NCI-H524 (cell line): ENCODE results near the gene HABP2.

Source experiments
- DNase-seq, 2 experiments: peaks; one replicate each; lab custom pipeline; 2025; lab: John Stamatoyannopoulos, UW

The HABP2 gene

DNA sequence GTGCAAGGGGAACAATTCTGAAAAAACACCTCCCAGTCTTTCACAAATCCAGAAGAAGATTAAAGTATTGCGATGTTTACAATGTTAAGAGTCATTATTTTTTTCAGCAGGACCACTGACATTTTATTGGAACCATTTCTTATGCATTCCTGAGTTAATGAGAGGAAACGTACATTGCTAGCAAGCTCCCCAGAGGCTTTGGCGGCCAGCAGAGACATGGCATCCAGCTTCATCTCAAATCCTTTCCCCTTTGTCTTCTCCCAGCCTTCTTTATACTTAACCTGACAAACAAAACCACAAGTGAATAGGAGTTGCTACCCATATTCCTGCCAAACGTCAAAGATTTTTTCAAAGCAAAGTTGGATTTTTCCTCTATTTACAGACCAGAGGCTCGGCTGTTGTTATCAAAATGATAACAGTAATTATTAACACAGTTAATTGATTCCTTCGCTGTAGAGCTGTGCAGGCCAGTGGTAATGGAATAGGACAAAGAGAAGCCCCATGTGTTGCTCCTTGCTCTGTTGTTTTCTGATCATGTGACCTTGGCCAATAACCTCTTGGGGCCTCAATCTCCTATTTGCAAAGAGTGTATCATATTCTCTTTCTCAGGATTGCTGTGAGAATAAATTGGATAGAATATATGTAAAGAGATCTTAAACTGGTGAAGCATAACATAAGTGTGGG lies 79.0 kb downstream of the HABP2 start:
- no peak for DNase-seq
